ENCODE results near the gene CPM.
"Not testable (repeated sequence)": the region's sequence is repeated elsewhere in the genome, so short reads cannot be mapped to it uniquely, and the experiment has no call there.

CPM gene

GRCh38 chr12:68824131-68824530 is 108.8 kb downstream of the CPM start:
- H3K27me3 ChIP-seq (ENCODE audit: insufficient read depth, low read length), result no peaks in the 10 kb centered on the region
- no peak overlapping the region for H3K9ac ChIP-seq (ENCODE audit: low read depth, low read length)
- H3K4me1 ChIP-seq (ENCODE audit: insufficient read depth, low read length), result no peaks in the 10 kb centered on the region
- WGBS, result 100% methylated on average over 4 of the region's 5 CpGs
- no peak overlapping the region for H3K4me3 ChIP-seq (ENCODE audit: low read length)
- no peak overlapping the region for H3K27ac ChIP-seq (ENCODE audit: low read depth, low read length)
- no peaks in the 10 kb centered on the region for H3K9me3 ChIP-seq (ENCODE audit: insufficient read depth, low read depth, low read length)
- H3K36me3 ChIP-seq (ENCODE audit: insufficient read depth, low read length), result peaks cover 100% of the 10 kb centered on the region

- Histone ChIP-seq H3K4me1 (ENCODE audit: insufficient read depth, low read length) (no peaks in the 10 kb centered on the region), H3K36me3 (ENCODE audit: insufficient read depth, low read length) (peaks cover 100% of the 10 kb centered on the region), H3K27ac (ENCODE audit: low read depth, low read length) (no peak overlapping the region), H3K9ac (ENCODE audit: low read depth, low read length) (no peak overlapping the region), H3K4me3 (ENCODE audit: low read length) (no peak overlapping the region), H3K27me3 (ENCODE audit: insufficient read depth, low read length) (no peaks in the 10 kb centered on the region), H3K9me3 (ENCODE audit: insufficient read depth, low read depth, low read length) (no peaks in the 10 kb centered on the region)
- 92% methylated on average over 3 of the region's 3 CpGs for WGBS
These were observed 109.3 kb downstream of the CPM start for GRCh38 chr12:68823696-68824095.

- H3K27ac ChIP-seq (ENCODE audit: low read depth, low read length), result no peak overlapping the region
- no peak overlapping the region for H3K9ac ChIP-seq (ENCODE audit: low read depth, low read length)
- WGBS, result 96% methylated on average over 6 of the region's 6 CpGs
- H3K4me3 ChIP-seq (ENCODE audit: low read length), result no peak overlapping the region
- H3K9me3 ChIP-seq (ENCODE audit: insufficient read depth, low read depth, low read length), result no peaks in the 10 kb centered on the region
- H3K27me3 ChIP-seq (ENCODE audit: insufficient read depth, low read length), result no peaks in the 10 kb centered on the region
- peaks cover 98% of the 10 kb centered on the region for H3K36me3 ChIP-seq (ENCODE audit: insufficient read depth, low read length)
- H3K4me1 ChIP-seq (ENCODE audit: insufficient read depth, low read length), result no peaks in the 10 kb centered on the region
These were observed 111.4 kb downstream of the CPM start for GRCh38 chr12:68821357-68822188.

- 97% methylated on average over 13 of the region's 13 CpGs for WGBS
These were observed 113.5 kb downstream of the CPM start for GRCh38 chr12:68819481-68819880.

GRCh38 chr12:68815928-68816800 is 116.8 kb downstream of the CPM start:
- WGBS, result 96% methylated on average over 8 of the region's 8 CpGs

More at GRCh38 chr12:68819481-68819880, 113.5 kb downstream of the CPM start:
- not testable (repeated sequence) for H3K4me3 ChIP-seq (ENCODE audit: low read length); H3K9ac ChIP-seq (ENCODE audit: low read depth, low read length); H3K4me1 ChIP-seq (ENCODE audit: insufficient read depth, low read length); H3K27ac ChIP-seq (ENCODE audit: low read depth, low read length); H3K9me3 ChIP-seq (ENCODE audit: insufficient read depth, low read depth, low read length); H3K27me3 ChIP-seq (ENCODE audit: insufficient read depth, low read length)
- H3K36me3 ChIP-seq (ENCODE audit: insufficient read depth, low read length), result peaks cover 98% of the 10 kb centered on the region

GRCh38 chr12:68815232-68815927 is 117.6 kb downstream of the CPM start:
- Histone ChIP-seq H3K4me1 (ENCODE audit: insufficient read depth, low read length) (no peaks in the 10 kb centered on the region), H3K36me3 (ENCODE audit: insufficient read depth, low read length) (peaks cover 96% of the 10 kb centered on the region), H3K9ac (ENCODE audit: low read depth, low read length) (no peak overlapping the region), H3K27ac (ENCODE audit: low read depth, low read length) (no peak overlapping the region), H3K4me3 (ENCODE audit: low read length) (no peak overlapping the region), H3K9me3 (ENCODE audit: insufficient read depth, low read depth, low read length) (no peaks in the 10 kb centered on the region), H3K27me3 (ENCODE audit: insufficient read depth, low read length) (no peaks in the 10 kb centered on the region)
- WGBS, result 94% methylated on average over 4 of the region's 5 CpGs

More at GRCh38 chr12:68815928-68816800, 116.8 kb downstream of the CPM start:
- Histone ChIP-seq H3K27ac (ENCODE audit: low read depth, low read length) (no peak overlapping the region), H3K36me3 (ENCODE audit: insufficient read depth, low read length) (peaks cover 97% of the 10 kb centered on the region), H3K4me1 (ENCODE audit: insufficient read depth, low read length) (no peaks in the 10 kb centered on the region), H3K27me3 (ENCODE audit: insufficient read depth, low read length) (no peaks in the 10 kb centered on the region), H3K9me3 (ENCODE audit: insufficient read depth, low read depth, low read length) (no peaks in the 10 kb centered on the region), H3K9ac (ENCODE audit: low read depth, low read length) (no peak overlapping the region), H3K4me3 (ENCODE audit: low read length) (no peak overlapping the region)

GRCh38 chr12:68814490-68815231 is 118.3 kb downstream of the CPM start:
- Histone ChIP-seq H3K9me3 (ENCODE audit: insufficient read depth, low read depth, low read length) (no peaks in the 10 kb centered on the region), H3K36me3 (ENCODE audit: insufficient read depth, low read length) (peaks cover 95% of the 10 kb centered on the region), H3K27me3 (ENCODE audit: insufficient read depth, low read length) (no peaks in the 10 kb centered on the region), H3K4me3 (ENCODE audit: low read length) (no peak overlapping the region), H3K4me1 (ENCODE audit: insufficient read depth, low read length) (no peaks in the 10 kb centered on the region), H3K27ac (ENCODE audit: low read depth, low read length) (no peak overlapping the region), H3K9ac (ENCODE audit: low read depth, low read length) (no peak overlapping the region)
- 100% methylated on average over 2 of the region's 3 CpGs for WGBS

GRCh38 chr12:68813242-68813593 is 119.8 kb downstream of the CPM start:
- 92% methylated on average over 2 of the region's 2 CpGs for WGBS
- H3K27ac ChIP-seq (ENCODE audit: low read depth, low read length), result no peak overlapping the region
- H3K4me1 ChIP-seq (ENCODE audit: insufficient read depth, low read length), result no peaks in the 10 kb centered on the region
- H3K27me3 ChIP-seq (ENCODE audit: insufficient read depth, low read length), result no peaks in the 10 kb centered on the region
- no peak overlapping the region for H3K4me3 ChIP-seq (ENCODE audit: low read length)
- peaks cover 86% of the 10 kb centered on the region for H3K36me3 ChIP-seq (ENCODE audit: insufficient read depth, low read length)
- no peak overlapping the region for H3K9ac ChIP-seq (ENCODE audit: low read depth, low read length)
- no peaks in the 10 kb centered on the region for H3K9me3 ChIP-seq (ENCODE audit: insufficient read depth, low read depth, low read length)

GRCh38 chr12:68812553-68813241 is 120.3 kb downstream of the CPM start:
- 83% methylated on average over 1 of the region's 1 CpG for WGBS
- Histone ChIP-seq H3K27me3 (ENCODE audit: insufficient read depth, low read length) (no peaks in the 10 kb centered on the region), H3K9me3 (ENCODE audit: insufficient read depth, low read depth, low read length) (no peaks in the 10 kb centered on the region), H3K4me1 (ENCODE audit: insufficient read depth, low read length) (no peaks in the 10 kb centered on the region), H3K4me3 (ENCODE audit: low read length) (0 out of 2 replicates have a peak overlapping the region, but pooled peaks have one; percentile 24), H3K27ac (ENCODE audit: low read depth, low read length) (no peak overlapping the region), H3K9ac (ENCODE audit: low read depth, low read length) (no peak overlapping the region), H3K36me3 (ENCODE audit: insufficient read depth, low read length) (peaks cover 81% of the 10 kb centered on the region)

- H3K9ac ChIP-seq (ENCODE audit: low read depth, low read length); H3K27ac ChIP-seq (ENCODE audit: low read depth, low read length); H3K27me3 ChIP-seq (ENCODE audit: insufficient read depth, low read length); H3K9me3 ChIP-seq (ENCODE audit: insufficient read depth, low read depth, low read length); H3K4me1 ChIP-seq (ENCODE audit: insufficient read depth, low read length): not testable (repeated sequence)
- H3K36me3 ChIP-seq (ENCODE audit: insufficient read depth, low read length), result peaks cover 70% of the 10 kb centered on the region
- 97% methylated on average over 6 of the region's 6 CpGs for WGBS
- 0 out of 2 replicates have a peak overlapping the region, but pooled peaks have one; percentile 21 for H3K4me3 ChIP-seq (ENCODE audit: low read length)
These were observed 121.4 kb downstream of the CPM start for GRCh38 chr12:68811573-68811972.

All from HUES64 (cell line).